K562 treated with DMSO at 1 percent for 12 hours (cell line): ENCODE results near the gene PRTFDC1. TPM values are rescaled to one million over a fixed set of nuclear protein-coding genes. Genes with fewer than 3 reads are reported as not detected.

Experiments
- total RNA-seq: library from RNA; unstranded; fragments of 300-600 nt; gene quantifications from 2 replicates; pipeline ENCODE4 v1.2.3, GENCODE V29; 2022; ENCODE audit not compliant: insufficient read depth

Gene PRTFDC1
- 8.2 and 12.4 TPM in 2 replicates for total RNA-seq

GRCh38 chr10:24952143-24952706 is at the start of gene PRTFDC1:
Gene PRTFDC1, minus strand, starts transcription at chr10:24952606. Its CDS starts 31 bp downstream, at chr10:24952575.

Other genes with a start within 250 kb of the PRTFDC1 start
- gene ARHGAP21, start 228.7 kb downstream of the PRTFDC1 start, total RNA-seq: 6.9 and 31.5 TPM in 2 replicates
- not detected in 2 replicates for gene ENKUR, start 63.6 kb upstream of the PRTFDC1 start, total RNA-seq
- 0.97 and 2.4 TPM in 2 replicates for gene THNSL1, start 64.0 kb upstream of the PRTFDC1 start, total RNA-seq
- gene GPR158, start 222.4 kb upstream of the PRTFDC1 start, total RNA-seq: 0.81 and 4.6 TPM in 2 replicates